Measurements from ENCODE around the gene RNF217. TPM values are rescaled to one million over a fixed set of nuclear protein-coding genes. Genes with fewer than 3 reads are reported as not detected.

Gene RNF217
- total and polyA plus RNA-seq, 2 of the 8 experiments (the other 6 are each of a cell fraction or from before 2014, with no cell fraction given): 2.0 to 8.9 TPM

GRCh38 chr6:125076482-125076742 is 114.2 kb downstream of the RNF217 start:
- Histone ChIP-seq H3K79me2 (ENCODE audit: control insufficient read depth in 1 of 2, insufficient read depth in 2 of 2, low read length in 2 of 2) (no peaks in the 10 kb centered on the region), H3K56ac (replicated peaks; ENCODE audit: insufficient read length, low read depth, low read length) (no peak overlapping the region), H3K4me2 (ENCODE audit: insufficient read depth in 1 of 2, low read depth in 2 of 2, low read length in 2 of 2) (no peak overlapping the region), H3K27ac (ENCODE audit: low read depth, low read length) (no peak overlapping the region), H3K9me3 (ENCODE audit: insufficient read depth in 2 of 2, low read depth in 1 of 2, low read length in 1 of 2) (no peaks in the 10 kb centered on the region), H2BK120ac (replicated peaks; ENCODE audit: low read depth, low read length) (no peak overlapping the region), H4K5ac (ENCODE audit: insufficient read length, low read depth, low read length) (no peak overlapping the region), H2BK5ac (ENCODE audit: low read depth, low read length) (no peak overlapping the region), H2BK15ac (ENCODE audit: low read length) (no peak overlapping the region), H4K91ac (replicated peaks; ENCODE audit: insufficient read length, low read length) (no peak overlapping the region), H3K79me1 (ENCODE audit: low read depth, low read length) (no peaks in the 10 kb centered on the region), H3K18ac (ENCODE audit: extremely low read depth, low read length) (no peak overlapping the region), H4K8ac (ENCODE audit: extremely low read depth, insufficient read depth, low read length) (no peak overlapping the region), H3K9ac (replicated peaks in 1 of 4; ENCODE audit: extremely low read depth in 1 of 4, low read depth in 3 of 4, low read length in 3 of 4) (no peak overlapping the region), H3K4ac (replicated peaks; ENCODE audit: insufficient read length, low read depth, low read length) (no peak overlapping the region), H3K4me3 (ENCODE audit: extremely low read depth in 1 of 4, insufficient read depth in 2 of 4, low read depth in 3 of 4, low read length in 4 of 4) (no peak overlapping the region), H2BK20ac (ENCODE audit: low read length) (no peak overlapping the region), H3K23ac (ENCODE audit: insufficient read length) (no peak overlapping the region), H2BK12ac (ENCODE audit: low read depth, low read length) (no peak overlapping the region), H3K36me3 (ENCODE audit: control insufficient read depth in 2 of 4, insufficient read depth in 4 of 4, low read length in 3 of 4) (no peaks in the 10 kb centered on the region), H3K14ac (ENCODE audit: insufficient read length) (no peak overlapping the region), H2AK5ac (ENCODE audit: low read depth, low read length) (no peak overlapping the region), H3K27me3 (replicated peaks in 1 of 4; ENCODE audit: control insufficient read depth in 3 of 4, extremely low read depth in 1 of 4, insufficient read depth in 3 of 4, low read length in 3 of 4) (no peaks in the 10 kb centered on the region), H3K23me2 (ENCODE audit: low read depth, low read length) (no peaks in the 10 kb centered on the region), H4K20me1 (replicated peaks in 1 of 2; ENCODE audit: control insufficient read depth in 1 of 2, insufficient read depth in 2 of 2, low read length in 2 of 2) (no peaks in the 10 kb centered on the region), H3K4me1 (replicated peaks in 1 of 4; ENCODE audit: control insufficient read depth in 3 of 4, insufficient read depth in 4 of 4, low read length in 3 of 4) (peaks cover 0 to 5% (median 3%) of the 10 kb centered on the region in 4 experiments; a peak in 4 of 7 replicates), H2AFZ (ENCODE audit: low read length) (no peak overlapping the region)
- FAIRE-seq: no peak
- POLR2A ChIA-PET (ENCODE audit: partially characterized antibody): interaction anchor here (0.9 kb wide), 1 partner anchor 8 kb away, joined by 3 read pairs; no protein-coding TSS in a partner anchor
- WGBS, 2 experiments (ENCODE audit: extremely low coverage in 1 of 2, insufficient coverage in 1 of 2, insufficient read length in 1 of 2, insufficient replicate concordance in 2 of 2, low coverage in 1 of 2, low lambda C conversion rate in 2 of 2, missing lambda C conversion rate in 1 of 2): 90% methylated on average over 3 of the region's 3 CpGs; no CpG with 5 or more reads in 1 of the 2 experiments
- no peak for DNase-seq (ENCODE audit: low read depth in 1 of 2, low spot score in 2 of 2)
- CTCF ChIA-PET (ENCODE audit: partially characterized antibody): interaction anchor here (0.7 to 1.5 kb wide), 2 partner anchors 21 to 726 kb away, joined by 3 read pairs; no protein-coding TSS in a partner anchor
- TF ChIP-seq RXRA (IDR thresholded peaks at IDR 0.05; ENCODE audit: insufficient read depth, low read depth, low read length): no peak
- no peak for TF ChIP-seq CEBPB (IDR thresholded peaks at IDR 0.05; ENCODE audit: low read depth, low read length)
- TF ChIP-seq TAF7 (optimal IDR thresholded peaks at IDR 0.05; ENCODE audit: borderline replicate concordance, low read depth, low read length): no peak
- no peak for TF ChIP-seq TCF12 (IDR thresholded peaks at IDR 0.05; ENCODE audit: low read depth, low read length)
- no peak for TF ChIP-seq FOSL1 (IDR thresholded peaks at IDR 0.05; ENCODE audit: insufficient read depth, low read depth, low read length)
- TF ChIP-seq TEAD4 (IDR thresholded peaks at IDR 0.05; ENCODE audit: low read depth, low read length): no peak
- no peak for TF ChIP-seq ATF2 (IDR thresholded peaks at IDR 0.05; ENCODE audit: low read length)
- no peak for TF ChIP-seq RNF2 (IDR thresholded peaks at IDR 0.05; ENCODE audit: borderline replicate concordance, low read depth, low read length, missing control alignments, poor library complexity, severe bottlenecking)
- no peak for TF ChIP-seq E2F6 (IDR thresholded peaks at IDR 0.05)
- TF ChIP-seq ASH2L (IDR thresholded peaks at IDR 0.05; ENCODE audit: low read length): no peak

All from H1 (cell line).